Adrenal gland (tissue), 5 donors: ENCODE measurements around the gene GDPGP1.

Experiments
- POLR2A ChIP-seq, 2 donors: fragments of 450-650 bp; IDR thresholded peaks; one replicate each; pipeline ENCODE4 v1.6.1; 2017; ENCODE audit warnings: antibody characterized with exemption in 2 of 2, mild to moderate bottlenecking in 2 of 2, moderate library complexity in 1 of 2
- TF ChIP-seq, protein P1 (sequence below), 6 experiments: fragments of 450-650 bp in 4 of 6; fragments of 200-600 bp in 2 of 6; sonication (generic) in 1 of 6; IDR thresholded peaks; 1 replicate in 5 of 6; 2 replicates in 1 of 6; pipeline versions ENCODE4 v1.5.1 to v1.8.0; 2016 to 2021; ENCODE audit warnings: antibody characterized with exemption in 6 of 6, mild to moderate bottlenecking in 2 of 6, moderate library complexity in 1 of 6
- donor health status: DM: no; HTN: no; CAD: no.

- TF ChIP-seq, protein P1, sequence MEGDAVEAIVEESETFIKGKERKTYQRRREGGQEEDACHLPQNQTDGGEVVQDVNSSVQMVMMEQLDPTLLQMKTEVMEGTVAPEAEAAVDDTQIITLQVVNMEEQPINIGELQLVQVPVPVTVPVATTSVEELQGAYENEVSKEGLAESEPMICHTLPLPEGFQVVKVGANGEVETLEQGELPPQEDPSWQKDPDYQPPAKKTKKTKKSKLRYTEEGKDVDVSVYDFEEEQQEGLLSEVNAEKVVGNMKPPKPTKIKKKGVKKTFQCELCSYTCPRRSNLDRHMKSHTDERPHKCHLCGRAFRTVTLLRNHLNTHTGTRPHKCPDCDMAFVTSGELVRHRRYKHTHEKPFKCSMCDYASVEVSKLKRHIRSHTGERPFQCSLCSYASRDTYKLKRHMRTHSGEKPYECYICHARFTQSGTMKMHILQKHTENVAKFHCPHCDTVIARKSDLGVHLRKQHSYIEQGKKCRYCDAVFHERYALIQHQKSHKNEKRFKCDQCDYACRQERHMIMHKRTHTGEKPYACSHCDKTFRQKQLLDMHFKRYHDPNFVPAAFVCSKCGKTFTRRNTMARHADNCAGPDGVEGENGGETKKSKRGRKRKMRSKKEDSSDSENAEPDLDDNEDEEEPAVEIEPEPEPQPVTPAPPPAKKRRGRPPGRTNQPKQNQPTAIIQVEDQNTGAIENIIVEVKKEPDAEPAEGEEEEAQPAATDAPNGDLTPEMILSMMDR (IDR thresholded peaks at IDR 0.05), result no peak
- peak in 1 of 2 donors; percentile 10 for TF ChIP-seq POLR2A (IDR thresholded peaks at IDR 0.05)
These were observed 40.8 kb upstream of the GDPGP1 start for GRCh38 chr15:90192961-90193786.
